Thymus (tissue), 11 donors: ENCODE data around the gene NDUFV1. TPM values are rescaled to one million over a fixed set of nuclear protein-coding genes. Genes with fewer than 3 reads are reported as not detected.

ENCODE experiments used
- DNase-seq, 9 donors: peaks; one replicate each; pipeline ENCODE4 v3.0.0-alpha.2; 2013; ENCODE audit warnings: low spot score in 9 of 9, low read depth in 6 of 9, missing footprints in 1 of 9
- H3K27ac ChIP-seq, 2 donors: one replicate each; pipeline ENCODE4 v1.5.1; 2013; ENCODE audit warnings: control low read depth in 1 of 2, low read depth in 1 of 2, low read length in 1 of 2, mild to moderate bottlenecking in 1 of 2, moderate library complexity in 1 of 2
- H3K27me3 ChIP-seq, 2 donors: one replicate each; pipeline ENCODE4 v1.5.1; 2013; ENCODE audit warnings: low read length in 1 of 2; ENCODE audit not compliant: control insufficient read depth in 2 of 2, insufficient read depth in 1 of 2
- H3K36me3 ChIP-seq, 2 donors: one replicate each; pipeline ENCODE4 v1.5.1; 2013; ENCODE audit warnings: low read length in 1 of 2, mild to moderate bottlenecking in 1 of 2, moderate library complexity in 1 of 2; ENCODE audit not compliant: control insufficient read depth in 2 of 2, insufficient read depth in 2 of 2
- H3K4me1 ChIP-seq, 2 donors: one replicate each; pipeline ENCODE4 v1.5.1; 2013; ENCODE audit warnings: low read length in 2 of 2; ENCODE audit not compliant: control insufficient read depth in 2 of 2, insufficient read depth in 2 of 2
- H3K4me3 ChIP-seq, 2 donors: one replicate each; pipeline ENCODE4 v1.5.1; 2013; ENCODE audit warnings: low read length in 2 of 2, control low read depth in 1 of 2, mild to moderate bottlenecking in 1 of 2
- H3K9me3 ChIP-seq, 2 donors: one replicate each; pipeline ENCODE4 v1.5.1; 2013; ENCODE audit warnings: low read length in 1 of 2, mild to moderate bottlenecking in 1 of 2; ENCODE audit not compliant: control insufficient read depth in 2 of 2, insufficient read depth in 1 of 2
- WGBS: extraction: QIAGEN DNeasy Blood & Tissue Kit; methylation state at CpG from one replicate; pipeline ENCODE4 v1.1.7; 2013; 5-methylcytosine and 5-hydroxymethylcytosine counted together
- polyA plus RNA-seq: library from polyadenylated mRNA; stranded (reverse); fragments of 200-250 nt; gene quantifications from one replicate; pipeline ENCODE4 v1.2.3, GENCODE V29; 2013
- total RNA-seq: library from RNA; stranded (reverse); fragments of 120-200 nt; gene quantifications from one replicate; pipeline ENCODE4 v1.2.4, GENCODE V29; 2013
- donor health status: healthy.

Gene NDUFV1
- total and polyA plus RNA-seq, 2 donors, result 126 to 207 TPM

- peaks cover 0 to 11% of the 10 kb centered on the region in 2 donors for H3K27me3 ChIP-seq
- H3K4me3 ChIP-seq, result no peak overlapping the region
- H3K9me3 ChIP-seq, result no peaks in the 10 kb centered on the region
- DNase-seq, result no peak
- H3K27ac ChIP-seq, result no peak overlapping the region
- 86% methylated on average over 11 of the region's 11 CpGs for WGBS
- H3K36me3 ChIP-seq, result peaks cover 18 to 22% of the 10 kb centered on the region in 2 donors
- H3K4me1 ChIP-seq, result peaks cover 17 to 24% of the 10 kb centered on the region in 2 donors
These were observed 1.3 kb upstream of the NDUFV1 start for GRCh38 chr11:67605231-67606011.

DNA sequence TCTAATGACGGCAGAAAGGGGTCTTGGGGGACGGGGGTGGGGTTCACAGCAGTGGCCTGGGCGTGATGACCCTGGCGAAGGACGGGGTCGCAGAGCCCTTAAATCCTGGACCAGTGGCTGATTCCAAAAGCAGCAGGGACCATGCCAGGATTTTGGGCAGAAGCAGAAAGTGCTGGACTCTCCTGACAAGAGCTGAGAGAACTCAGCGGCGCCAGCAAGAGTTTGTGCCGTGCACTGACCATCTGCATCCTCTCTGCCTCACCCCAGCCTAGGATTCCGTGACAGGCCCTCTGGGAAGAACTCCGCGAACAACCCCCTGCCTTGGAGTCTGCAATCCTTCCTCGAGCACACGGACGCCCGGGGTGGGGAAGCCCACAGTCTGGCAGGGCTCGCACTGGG lies 644 bp upstream of the NDUFV1 start:
- Histone ChIP-seq H3K4me1 (peaks cover 17 to 20% of the 10 kb centered on the region in 2 donors), H3K4me3 (peak overlapping the region; percentile 76 to 91), H3K36me3 (peaks cover 25 to 29% of the 10 kb centered on the region in 2 donors), H3K9me3 (no peaks in the 10 kb centered on the region), H3K27ac (no peak overlapping the region), H3K27me3 (peaks cover 0 to 6% of the 10 kb centered on the region in 2 donors)
- no peak for DNase-seq
- 66% methylated on average over 17 of the region's 17 CpGs for WGBS

DNA sequence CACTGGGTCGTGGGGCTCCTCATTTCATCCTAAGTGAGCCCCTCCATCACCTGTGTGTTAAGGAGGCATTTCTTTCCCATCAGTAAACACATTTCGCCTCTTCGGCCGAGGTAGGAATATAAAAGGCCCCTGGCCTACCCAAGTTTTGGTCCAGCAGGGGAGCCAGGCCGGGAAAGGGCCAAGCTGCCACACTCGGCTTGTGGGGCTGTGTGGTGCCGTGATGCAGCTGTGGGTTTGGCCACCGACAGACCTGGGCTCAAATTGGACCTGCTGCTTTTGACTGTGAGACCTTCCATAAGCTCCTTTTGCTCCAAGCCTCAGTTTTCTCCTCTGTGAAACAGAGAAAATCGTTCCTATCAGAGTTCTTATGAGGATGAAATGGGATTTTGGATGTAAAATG lies 771 bp downstream of the NDUFV1 start:
- WGBS, result 72% methylated on average over 9 of the region's 9 CpGs
- H3K4me3 ChIP-seq, result peak overlapping the region; percentile 76 to 91
- H3K27me3 ChIP-seq, result peaks cover 0 to 5% of the 10 kb centered on the region in 2 donors
- H3K36me3 ChIP-seq, result peaks cover 39 to 41% of the 10 kb centered on the region in 2 donors
- peaks cover 17 to 20% of the 10 kb centered on the region in 2 donors for H3K4me1 ChIP-seq
- no peak for DNase-seq
- H3K27ac ChIP-seq, result no peak overlapping the region
- no peaks in the 10 kb centered on the region for H3K9me3 ChIP-seq

DNA sequence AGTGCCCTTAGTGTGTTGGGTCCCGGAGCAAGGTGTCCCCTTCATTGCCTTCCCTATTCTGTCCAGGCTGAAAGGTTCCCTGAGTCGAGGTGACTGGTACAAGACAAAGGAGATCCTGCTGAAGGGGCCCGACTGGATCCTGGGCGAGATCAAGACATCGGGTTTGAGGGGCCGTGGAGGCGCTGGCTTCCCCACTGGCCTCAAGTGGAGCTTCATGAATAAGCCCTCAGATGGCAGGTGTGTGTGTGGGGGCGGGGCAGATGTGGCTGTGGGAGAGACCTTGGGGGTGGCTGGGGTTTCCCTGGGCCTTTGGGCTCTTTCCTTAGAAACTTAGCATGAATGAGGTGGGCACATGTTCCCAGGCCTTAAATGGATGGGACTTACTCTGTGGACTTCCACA lies 1.8 kb downstream of the NDUFV1 start:
- 97% methylated on average over 8 of the region's 8 CpGs for WGBS
- peaks cover 20 to 27% of the 10 kb centered on the region in 2 donors for H3K4me1 ChIP-seq
- H3K4me3 ChIP-seq, result no peak overlapping the region
- H3K36me3 ChIP-seq, result peaks cover 46 to 47% of the 10 kb centered on the region in 2 donors
- H3K27ac ChIP-seq, result no peak overlapping the region
- peaks cover 0 to 5% of the 10 kb centered on the region in 2 donors for H3K27me3 ChIP-seq
- H3K9me3 ChIP-seq, result no peaks in the 10 kb centered on the region
- no peak for DNase-seq

GRCh38 chr11:67609316-67609715 lies 2.6 kb downstream of the NDUFV1 start:
- WGBS, result 97% methylated on average over 10 of the region's 10 CpGs
- Histone ChIP-seq H3K27me3 (peaks cover 0 to 4% of the 10 kb centered on the region in 2 donors), H3K36me3 (peaks cover 46 to 47% of the 10 kb centered on the region in 2 donors), H3K27ac (no peak overlapping the region), H3K9me3 (no peaks in the 10 kb centered on the region), H3K4me1 (peaks cover 28 to 35% of the 10 kb centered on the region in 2 donors), H3K4me3 (no peak overlapping the region)
- DNase-seq, result no peak

DNA sequence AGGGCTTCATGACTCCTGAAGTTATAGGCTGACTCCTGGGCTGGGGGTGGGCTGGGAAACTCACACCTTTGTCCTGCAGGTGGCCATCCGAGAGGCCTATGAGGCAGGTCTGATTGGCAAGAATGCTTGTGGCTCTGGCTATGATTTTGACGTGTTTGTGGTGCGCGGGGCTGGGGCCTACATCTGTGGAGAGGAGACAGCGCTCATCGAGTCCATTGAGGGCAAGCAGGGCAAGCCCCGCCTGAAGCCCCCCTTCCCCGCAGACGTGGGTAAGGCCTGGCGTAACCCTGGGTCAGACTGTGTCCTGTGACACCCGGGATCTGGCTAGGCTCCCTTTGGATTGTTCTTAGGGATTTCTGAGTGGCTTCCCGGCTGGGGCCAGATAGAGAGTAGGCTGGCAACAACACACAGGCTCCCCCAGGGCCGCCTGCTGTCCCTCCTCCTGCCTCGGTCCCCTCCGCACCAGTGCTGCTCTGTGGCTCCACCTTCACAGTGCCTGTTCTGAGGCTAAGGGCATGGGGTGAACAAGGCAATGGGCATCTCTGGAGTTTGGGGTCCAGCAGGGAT lies 3.6 kb downstream of the NDUFV1 start:
- DNase-seq, result no peak
- no peak overlapping the region for H3K4me3 ChIP-seq
- no peaks in the 10 kb centered on the region for H3K27me3 ChIP-seq
- no peak overlapping the region for H3K27ac ChIP-seq
- WGBS, result 98% methylated on average over 15 of the region's 15 CpGs
- peaks cover 46 to 47% of the 10 kb centered on the region in 2 donors for H3K36me3 ChIP-seq
- H3K9me3 ChIP-seq, result no peaks in the 10 kb centered on the region
- peaks cover 39 to 46% of the 10 kb centered on the region in 2 donors for H3K4me1 ChIP-seq

DNA sequence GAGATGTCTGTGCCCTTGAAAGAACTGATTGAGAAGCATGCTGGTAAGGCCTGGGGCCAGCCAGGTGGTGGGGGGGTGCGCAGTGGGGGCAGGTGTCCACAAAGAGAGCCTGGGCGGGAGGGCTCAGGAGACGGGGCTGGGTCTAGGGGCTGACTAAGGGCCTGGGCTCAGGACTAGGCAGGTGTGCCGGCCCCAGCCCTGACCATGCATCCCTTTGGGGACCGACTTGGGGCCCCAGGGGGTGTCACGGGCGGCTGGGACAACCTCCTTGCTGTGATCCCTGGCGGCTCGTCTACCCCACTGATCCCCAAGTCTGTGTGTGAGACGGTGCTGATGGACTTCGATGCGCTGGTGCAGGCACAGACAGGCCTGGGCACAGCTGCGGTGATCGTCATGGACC lies 4.4 kb downstream of the NDUFV1 start:
- H3K4me1 ChIP-seq, result peaks cover 40 to 52% of the 10 kb centered on the region in 2 donors
- DNase-seq, result no peak
- 96% methylated on average over 14 of the region's 14 CpGs for WGBS
- H3K27ac ChIP-seq, result no peak overlapping the region
- no peaks in the 10 kb centered on the region for H3K27me3 ChIP-seq
- H3K9me3 ChIP-seq, result no peaks in the 10 kb centered on the region
- no peak overlapping the region for H3K4me3 ChIP-seq
- peaks cover 46 to 47% of the 10 kb centered on the region in 2 donors for H3K36me3 ChIP-seq

DNA sequence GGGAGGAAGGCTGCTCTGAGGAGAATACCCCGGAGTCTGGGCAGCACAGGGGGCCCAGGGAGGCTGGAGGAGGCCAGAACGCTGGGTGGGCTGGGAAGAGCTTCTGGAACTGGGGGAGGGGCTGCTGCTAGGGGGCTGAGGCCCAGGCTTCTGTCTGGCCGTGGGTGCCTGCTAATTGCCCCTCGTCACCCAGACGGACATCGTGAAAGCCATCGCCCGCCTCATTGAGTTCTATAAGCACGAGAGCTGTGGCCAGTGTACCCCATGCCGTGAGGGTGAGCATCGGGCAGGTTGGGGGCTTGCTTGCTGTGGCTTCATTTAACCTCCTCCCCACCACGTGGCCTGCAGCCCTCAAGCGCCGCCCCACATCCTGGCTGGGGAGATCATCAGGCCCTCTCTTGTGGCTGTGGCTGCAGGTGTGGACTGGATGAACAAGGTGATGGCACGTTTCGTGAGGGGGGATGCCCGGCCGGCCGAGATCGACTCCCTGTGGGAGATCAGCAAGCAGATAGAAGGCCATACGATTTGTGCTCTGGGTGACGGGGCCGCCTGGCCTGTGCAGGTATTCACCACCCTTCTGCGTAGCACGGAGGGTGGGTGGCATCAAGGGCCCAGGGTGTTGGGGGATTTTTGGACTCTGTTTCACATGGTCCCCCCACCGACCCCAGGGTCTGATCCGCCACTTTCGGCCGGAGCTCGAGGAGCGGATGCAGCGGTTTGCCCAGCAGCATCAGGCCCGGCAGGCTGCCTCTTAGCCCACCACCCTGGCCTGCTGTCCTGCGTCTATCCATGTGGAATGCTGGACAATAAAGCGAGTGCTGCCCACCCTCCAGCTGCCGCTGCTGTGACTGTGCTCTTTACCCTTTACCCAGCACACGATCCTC lies 5.2 kb downstream of the NDUFV1 start:
- 97% methylated on average over 37 of the region's 37 CpGs for WGBS
- peaks cover 46 to 47% of the 10 kb centered on the region in 2 donors for H3K36me3 ChIP-seq
- DNase-seq, result no peak
- H3K27me3 ChIP-seq, result no peaks in the 10 kb centered on the region
- no peak overlapping the region for H3K27ac ChIP-seq
- H3K4me3 ChIP-seq, result no peak overlapping the region
- no peaks in the 10 kb centered on the region for H3K9me3 ChIP-seq
- peaks cover 44 to 56% of the 10 kb centered on the region in 2 donors for H3K4me1 ChIP-seq
